Fibroblast of peridontal ligament (primary cell): ENCODE results near the gene RANBP17.
"Not testable (repeated sequence)": the region's sequence is repeated elsewhere in the genome, so short reads cannot be mapped to it uniquely, and the experiment has no call there.

Experiments used
- DNase-seq: peaks from one replicate; pipeline ENCODE4 v3.0.0-alpha.2; 2010; ENCODE audit errors: extremely low read depth

Gene RANBP17

DNA sequence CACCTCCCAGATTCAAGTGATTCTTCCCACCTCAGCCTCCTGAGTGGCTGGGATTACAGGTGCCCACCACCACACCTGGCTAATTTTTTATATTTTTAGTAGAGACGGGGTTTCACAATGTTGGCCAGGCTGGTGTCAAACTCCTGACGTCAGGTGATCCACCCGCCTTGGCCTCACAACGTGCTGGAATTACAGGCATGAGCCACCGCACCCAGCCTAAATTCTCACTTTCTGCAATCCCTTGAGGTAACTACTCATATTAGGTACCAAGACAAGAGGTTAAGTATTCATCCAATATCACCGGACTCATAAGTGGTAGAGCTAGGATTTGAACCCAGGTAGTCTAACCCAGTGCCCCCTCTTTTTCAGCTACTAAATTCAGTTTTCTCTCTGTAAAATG lies 436.1 kb downstream of the RANBP17 start:
- DNase-seq, result not testable (repeated sequence)

DNA sequence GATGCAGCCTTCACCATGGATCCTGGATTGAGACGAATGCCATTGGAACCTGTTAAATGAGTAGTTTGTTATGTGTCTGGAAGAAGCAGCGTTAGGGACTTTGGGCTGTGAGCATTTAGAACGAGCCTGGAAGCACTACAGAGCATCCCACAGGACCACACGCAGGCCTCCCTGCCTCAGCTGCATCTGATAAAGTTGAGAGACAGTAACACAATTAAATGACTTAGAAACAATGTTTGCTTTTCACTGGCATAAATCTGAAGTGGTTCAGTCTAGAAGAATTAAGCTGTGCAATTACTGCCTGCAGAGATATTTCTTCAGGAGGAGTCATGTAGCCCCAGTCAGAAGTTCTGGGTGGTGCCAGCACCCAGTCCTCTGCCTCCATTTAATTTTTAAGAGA lies 437.4 kb downstream of the RANBP17 start:
- no peak for DNase-seq

DNA sequence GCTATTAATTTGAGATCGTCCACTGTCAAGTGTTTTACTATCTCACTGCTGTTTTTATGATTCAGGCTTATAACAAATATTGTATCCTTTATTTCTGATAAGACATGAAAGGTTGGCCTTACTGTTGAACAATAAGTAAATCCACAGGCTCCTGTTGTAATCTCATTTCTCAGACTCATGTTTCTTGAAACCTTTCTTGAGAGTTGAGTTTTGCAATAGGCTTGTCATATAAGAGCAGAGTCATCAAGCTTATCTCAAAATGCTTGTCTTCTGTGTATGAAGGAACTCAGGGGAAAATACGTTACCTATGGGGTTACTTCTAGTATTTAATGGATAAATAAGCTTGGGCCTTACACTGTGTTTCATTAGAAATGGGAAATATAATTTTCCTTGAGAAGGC lies 438.0 kb downstream of the RANBP17 start:
- DNase-seq, result no peak

DNA sequence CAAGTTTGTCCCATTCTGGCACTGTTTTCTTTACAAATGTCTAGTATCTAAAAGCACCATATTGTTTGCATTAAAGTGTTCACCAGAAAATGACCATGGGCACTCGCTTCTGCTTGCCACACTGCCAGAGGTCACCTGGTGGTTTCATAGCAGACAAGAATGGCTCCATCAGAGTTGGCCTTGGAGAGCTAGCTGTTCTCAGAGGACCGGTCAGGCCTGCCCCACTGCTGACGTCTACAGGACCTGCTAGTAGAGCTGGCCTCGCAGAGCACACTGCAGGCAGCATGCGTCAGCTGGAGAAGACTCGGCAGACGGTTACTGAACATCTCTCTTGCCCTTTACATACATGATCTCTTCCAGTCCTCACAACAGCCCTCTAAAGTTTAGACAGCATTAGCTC lies 438.5 kb downstream of the RANBP17 start:
- DNase-seq, result no peak

DNA sequence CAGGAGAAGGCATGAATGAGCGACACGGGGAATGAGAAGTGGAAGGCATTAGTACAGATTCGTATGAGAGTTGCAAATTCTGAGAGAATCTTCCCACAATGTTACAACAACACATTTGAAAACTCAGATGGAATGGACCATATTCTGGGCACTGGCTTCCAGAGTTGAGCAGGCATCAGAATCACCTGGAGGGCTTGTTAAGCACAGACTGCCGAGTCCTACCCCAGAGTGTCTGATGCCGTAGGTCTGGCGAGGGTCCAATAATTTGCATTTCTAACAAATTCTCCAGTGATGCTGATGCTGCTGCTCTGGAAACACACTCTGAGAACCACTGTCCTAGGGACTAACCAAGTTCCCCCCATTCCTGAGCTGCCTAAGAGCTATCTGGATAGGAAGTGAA lies 444.3 kb downstream of the RANBP17 start:
- no peak for DNase-seq

DNA sequence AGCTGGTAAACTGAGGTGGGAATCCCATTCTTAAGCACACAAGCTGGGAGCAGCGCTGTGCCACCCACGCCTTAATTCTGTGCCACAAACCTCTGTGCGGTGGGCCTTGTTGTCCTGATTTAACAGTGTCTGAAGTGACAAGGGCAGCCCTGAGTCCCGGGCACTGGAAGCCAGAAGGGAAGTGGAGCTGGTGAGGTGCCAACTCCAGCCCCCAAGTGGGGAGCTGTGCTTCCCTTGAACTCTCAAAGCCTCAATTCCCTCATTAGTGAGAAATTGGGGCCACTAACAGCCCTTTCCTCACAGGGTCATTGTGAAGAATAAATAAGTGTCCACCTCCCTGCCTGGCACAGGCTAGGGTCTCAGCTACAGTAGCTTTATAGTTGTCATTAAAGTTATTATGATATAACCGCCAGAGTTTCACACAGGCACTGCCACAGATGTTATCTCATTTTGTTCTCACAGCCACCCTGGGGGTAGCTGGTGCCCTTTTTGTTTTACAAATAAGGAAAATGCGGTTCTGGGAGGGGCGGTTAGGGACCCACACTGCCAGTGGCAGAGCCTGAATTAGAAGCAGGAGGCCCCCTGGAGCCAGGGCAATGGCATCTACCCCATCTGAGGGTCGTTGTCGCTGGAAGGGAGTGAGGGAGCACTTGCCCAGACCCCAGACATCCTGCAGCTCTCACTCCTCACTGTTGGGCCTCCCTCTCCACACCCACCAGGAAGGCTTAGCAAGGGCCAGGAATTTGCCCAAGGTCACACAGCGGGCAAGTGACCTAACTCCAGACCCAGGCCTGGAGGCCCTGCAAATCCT lies 445.2 kb downstream of the RANBP17 start:
- DNase-seq, result no peak

DNA sequence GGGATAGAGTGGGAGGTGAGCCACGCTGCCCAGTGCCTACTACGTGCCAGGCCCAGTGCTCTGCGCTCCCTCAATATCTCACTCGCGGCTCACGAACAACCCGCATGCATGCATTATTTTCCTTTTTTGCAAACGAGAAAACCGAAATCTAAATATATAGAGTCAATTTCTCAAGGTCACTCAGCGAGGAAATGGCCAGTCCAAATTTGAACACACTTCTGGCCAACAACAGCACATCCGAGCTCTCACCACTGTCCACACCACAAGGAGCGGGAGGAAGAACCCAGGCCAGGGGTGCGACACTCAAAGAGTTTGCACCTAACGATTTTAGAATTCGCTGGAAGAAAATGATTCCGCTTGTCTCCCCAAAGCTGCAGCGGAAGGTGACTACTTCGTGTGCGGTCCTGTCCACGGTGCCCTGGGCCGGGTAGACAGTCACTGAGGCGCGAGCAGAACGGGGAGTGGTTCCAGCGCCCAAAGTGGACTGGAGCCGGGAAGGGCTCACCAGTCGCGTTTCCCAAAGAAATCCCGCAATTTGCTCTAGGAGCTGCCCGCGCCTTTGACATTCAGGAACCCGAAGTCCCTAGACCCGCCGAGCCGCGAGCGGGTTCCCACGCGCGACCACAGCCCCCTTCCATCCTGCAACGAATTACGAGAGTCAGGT lies 446.1 kb downstream of the RANBP17 start:
- no peak for DNase-seq

DNA sequence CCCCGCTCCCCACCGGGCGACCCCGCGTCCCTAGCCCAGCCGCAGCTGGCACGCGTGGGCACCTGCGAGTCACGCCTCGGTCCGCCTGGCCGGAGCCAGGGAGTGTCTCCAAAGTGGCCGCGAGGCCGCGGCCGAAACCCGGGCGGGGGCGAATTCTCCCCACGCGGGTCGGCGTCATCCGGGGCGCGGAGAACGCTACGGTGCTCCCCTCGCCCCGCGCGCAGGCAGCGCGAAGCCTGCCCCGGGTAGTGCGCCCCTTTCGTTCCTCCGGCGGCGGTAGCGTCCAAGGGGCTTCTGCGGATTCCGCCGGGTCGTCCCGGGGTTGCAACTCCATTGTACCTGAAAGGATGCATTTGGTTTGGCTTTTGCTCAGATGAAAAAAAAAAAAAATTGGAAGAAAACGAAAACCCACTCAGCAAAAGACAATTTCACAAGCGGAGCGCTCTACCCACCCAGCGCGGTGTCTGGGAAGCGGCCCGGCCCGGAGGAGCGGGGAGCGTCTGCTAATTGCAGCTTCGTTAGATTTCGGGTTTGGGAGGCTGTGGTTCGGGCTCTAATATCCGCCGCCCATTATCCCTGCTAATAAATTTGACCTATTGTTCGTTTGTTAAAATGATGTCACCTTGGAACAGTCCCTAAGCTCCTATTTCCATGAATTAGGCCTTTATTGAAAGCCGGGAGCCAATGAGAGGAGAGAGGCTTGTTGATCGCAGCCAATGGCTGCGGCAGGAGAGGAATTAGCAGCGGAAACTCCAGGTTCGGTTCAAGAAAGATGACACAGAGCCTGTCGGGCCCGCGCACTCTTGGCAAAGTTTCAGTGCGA lies 446.8 kb downstream of the RANBP17 start, which contains the start of gene TLX3:
Gene TLX3, plus strand, starts transcription at position 796 of the 823 bp plus-strand sequence. CDS start 118 bp downstream, outside the sequence.
- no peak for DNase-seq

DNA sequence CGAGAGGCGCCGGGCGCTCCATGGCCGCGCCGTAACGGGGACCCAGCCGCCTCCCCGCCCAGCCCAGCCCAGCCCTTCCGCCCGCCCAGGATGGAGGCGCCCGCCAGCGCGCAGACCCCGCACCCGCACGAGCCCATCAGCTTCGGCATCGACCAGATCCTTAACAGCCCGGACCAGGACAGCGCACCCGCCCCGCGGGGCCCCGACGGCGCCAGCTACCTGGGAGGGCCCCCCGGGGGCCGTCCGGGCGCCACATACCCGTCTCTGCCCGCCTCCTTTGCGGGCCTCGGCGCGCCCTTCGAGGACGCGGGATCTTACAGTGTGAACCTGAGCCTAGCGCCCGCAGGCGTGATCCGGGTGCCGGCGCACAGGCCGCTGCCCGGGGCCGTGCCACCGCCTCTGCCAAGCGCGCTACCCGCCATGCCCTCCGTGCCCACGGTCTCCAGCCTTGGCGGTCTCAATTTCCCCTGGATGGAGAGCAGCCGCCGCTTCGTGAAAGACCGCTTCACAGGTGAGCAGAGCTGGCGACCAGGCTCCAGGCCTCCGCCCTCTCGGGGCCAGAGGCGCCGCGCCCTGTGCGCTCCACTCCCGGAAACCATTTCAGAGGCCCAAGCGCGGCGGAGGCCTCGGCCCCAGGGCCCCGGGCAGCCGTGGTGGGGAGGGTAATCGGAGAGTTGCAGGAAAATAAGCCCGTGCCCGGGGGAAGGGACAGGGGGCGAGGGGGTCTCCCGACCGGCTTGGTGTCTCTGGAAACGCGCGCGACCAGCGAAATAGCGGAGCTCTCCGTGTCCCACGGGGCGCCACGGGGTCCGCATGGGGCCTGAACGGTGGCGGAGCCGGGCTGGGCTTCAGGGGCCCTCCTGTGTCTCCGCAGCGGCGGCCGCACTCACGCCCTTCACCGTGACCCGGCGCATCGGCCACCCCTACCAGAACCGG lies 447.7 kb downstream of the RANBP17 start:
- no peak for DNase-seq

DNA sequence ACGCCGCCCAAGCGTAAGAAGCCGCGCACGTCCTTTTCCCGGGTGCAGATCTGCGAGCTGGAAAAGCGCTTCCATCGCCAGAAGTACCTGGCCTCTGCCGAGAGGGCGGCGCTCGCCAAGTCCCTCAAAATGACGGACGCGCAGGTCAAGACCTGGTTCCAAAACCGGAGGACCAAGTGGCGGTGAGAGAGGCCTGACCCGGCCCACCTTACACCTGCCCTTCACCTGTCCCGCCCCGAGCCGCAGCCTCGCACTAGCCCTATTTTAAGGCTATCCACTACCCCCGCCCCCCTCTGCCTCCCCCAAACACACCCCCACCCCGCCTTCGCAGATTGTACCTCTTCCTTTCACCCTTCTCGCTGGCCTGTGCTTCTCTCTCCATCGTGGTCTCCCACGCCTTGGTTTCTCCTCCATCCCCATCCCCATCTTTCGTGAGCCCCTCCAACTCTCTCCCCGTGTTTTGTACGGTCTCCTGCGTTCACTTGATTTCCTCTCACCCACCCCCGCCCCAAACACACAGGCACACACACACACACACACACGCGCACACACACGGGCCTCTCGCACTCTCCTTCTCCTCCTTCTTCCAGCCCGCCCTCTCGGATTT lies 448.5 kb downstream of the RANBP17 start:
- no peak for DNase-seq

DNA sequence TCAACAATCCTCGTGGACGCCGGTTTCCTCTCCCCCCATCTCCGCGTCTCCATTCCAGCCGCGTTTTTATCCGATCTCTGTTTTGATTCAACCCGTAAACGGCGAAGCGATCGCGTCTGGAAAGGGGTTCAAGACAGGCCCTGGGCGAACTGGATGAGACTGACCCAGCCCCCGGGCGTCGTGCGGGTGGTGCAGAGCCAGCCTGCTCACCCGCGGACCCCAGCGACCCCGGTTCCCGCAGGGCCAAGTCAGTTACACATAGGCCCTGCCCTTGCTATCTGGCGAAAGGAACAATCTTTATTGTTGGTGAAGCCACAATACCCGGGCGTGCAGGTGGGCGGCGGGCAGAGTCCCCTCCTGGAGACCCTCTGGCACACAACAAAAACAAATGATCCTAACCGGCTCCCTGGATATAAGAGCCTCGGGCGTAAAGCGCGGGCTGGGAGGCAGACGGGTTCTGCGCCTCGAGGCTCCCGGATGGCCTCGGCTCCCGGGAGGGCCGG lies 449.1 kb downstream of the RANBP17 start:
- DNase-seq, result no peak

DNA sequence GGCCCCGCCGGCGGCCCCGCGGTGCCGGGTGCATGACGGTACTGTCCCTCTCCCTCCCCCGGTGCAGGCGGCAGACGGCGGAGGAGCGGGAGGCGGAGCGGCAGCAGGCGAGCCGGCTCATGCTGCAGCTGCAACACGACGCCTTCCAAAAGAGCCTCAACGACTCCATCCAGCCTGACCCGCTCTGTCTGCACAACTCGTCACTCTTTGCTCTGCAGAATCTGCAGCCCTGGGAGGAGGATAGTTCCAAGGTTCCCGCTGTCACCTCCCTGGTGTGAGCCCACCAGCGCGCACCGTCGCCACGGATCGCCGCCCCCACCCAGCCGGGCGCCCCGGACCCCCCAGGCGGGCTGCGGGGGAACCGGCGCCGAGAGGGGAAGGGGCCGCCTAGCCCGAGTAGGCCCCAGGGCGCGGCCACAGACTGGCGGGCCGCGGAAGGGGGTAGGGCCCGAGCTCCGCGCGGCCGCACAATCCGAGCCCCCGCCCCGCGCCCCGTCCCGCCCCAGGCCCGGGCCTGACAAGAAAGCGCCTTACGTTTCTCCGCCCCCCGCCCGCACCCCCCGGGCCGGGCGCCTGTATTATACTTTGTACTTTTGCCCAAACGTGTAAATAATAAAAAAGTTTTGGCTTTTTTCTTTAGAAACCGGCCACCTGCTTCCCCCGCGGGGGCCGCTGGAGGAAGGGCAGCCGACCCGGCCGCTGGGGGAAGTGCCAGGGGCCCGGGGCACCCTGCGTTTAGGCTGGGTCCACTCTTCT lies 449.7 kb downstream of the RANBP17 start:
- peak; percentile 24 for DNase-seq

DNA sequence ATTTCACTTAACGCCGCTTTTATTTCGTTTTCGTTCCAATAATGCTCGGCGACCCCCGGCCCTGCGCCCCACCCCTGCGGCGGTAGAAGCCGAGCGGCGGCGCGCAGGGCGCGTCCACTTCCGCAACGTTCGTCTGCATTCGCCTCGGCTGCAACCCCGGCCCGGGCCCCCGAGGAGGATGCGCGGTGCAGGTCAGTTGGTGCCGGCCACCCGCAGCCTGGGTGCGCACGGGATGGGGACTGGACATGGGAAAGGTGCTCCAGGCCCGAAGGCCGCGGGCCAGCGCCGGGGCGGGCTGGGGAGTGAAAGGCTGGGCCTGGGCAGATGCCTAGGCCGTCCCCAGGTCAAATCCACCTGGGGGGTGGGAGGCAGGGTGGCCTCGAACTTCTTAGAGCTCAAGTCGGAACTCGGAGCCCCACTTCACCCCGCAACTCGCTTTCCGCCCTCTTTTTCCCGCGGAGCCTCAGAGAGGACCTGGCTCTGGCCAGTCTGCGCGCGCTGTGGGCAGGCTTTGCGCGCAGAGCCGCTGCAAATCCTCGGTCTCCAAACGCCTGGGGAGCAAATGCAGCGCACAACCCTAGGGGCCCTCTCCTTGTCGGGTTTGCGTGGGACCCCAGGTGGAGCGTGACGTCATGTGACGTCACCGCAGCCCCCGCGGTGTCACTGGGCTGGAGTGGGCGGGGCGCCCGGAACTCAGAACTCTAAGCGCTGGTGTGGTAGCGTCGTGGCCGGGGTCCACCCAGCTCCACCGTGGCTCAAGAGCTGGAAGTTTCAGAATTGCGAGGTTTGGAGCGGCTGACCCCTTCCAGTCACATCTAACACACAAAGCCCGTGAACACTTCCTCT lies 450.5 kb downstream of the RANBP17 start:
- DNase-seq, result no peak

DNA sequence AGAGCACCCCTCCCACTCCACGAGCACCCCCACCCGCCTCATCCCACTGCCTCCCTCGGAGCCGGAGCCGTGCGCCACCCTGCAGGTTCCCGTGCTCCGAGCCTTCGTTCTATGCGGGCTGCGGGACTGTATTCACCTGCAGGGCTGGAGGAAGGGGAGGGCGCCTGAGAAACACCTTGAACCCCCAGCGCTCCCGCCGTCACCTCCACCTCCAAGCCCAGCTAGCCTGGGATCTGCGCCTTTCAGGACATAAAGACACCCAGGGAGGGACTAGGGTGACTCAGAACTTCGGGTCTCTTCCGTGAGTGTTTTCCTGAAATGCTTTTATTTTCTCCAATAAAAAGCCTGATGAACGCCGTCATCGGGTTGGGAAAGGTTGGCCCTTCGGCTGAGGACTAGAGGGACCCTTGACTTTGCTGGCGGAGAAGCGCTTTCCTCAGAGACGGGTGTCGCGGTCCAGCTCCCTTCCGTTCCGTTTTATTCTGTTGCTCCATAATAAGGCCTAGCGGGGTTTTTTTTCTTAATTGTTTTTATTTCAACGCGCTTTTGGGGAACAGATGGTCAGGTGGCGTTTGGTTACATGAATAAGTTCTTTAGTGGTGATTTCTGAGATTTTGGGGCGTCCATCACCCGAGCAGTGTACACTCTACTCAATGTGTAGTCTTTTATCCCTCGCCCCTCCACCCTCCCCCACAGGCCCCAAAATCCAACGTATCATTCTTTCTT lies 451.8 kb downstream of the RANBP17 start:
- no peak for DNase-seq

DNA sequence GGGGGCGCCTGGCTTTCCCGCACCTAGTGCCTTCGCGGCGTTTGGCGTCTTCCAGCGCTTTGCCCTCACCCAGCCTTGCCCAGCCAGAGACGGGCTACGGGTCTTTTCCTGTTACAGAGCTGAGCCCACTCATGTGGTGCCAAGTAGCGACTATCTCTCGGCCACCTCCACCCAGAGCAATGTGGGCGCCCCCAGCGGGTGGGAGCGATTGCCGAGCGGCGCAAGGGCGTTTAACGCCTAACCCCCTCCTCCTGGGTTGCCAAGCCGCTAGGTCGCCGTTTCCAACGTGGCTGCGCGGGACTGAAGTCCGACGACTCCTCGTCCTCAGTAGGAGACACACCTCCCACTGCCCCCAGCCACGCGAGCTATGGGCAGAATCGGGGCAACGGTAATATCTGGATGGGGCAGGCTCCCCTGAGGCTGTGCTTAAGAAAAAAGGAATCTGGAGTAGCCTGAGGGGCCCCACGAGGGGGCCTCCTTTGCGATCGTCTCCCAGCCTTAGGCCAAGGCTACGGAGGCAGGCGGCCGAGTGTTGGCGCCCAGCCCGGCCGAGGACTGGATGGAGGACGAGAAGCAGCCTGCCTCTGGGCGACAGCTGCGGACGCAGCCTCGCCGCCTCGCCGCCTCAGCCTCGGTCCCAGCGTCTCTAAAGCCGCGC lies 453.0 kb downstream of the RANBP17 start:
- DNase-seq, result no peak

DNA sequence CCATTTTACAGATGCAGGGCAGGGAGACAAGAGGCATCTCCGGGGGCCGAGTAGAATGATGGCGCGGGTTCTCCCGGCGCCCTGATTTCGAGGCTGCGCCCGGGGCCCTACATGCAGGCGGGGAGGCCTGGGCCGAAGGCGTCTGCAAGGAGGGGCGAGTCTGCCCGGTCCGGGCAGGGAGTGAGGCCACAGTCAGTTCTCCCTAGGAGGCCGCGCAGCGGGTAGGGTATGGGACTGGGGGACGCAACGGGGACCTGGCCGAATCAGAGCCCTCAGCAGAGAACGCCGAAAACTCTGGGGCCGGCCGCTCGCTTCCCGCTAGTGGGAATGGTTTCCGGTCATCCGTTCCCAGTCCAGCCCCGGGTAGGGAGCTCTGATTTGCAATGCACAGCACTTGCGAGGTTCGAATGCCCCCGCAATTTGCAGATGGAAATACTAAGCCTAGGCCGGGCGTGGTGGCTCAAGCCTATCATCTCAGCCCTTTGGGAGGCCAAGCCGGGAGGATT lies 453.6 kb downstream of the RANBP17 start:
- no peak for DNase-seq

DNA sequence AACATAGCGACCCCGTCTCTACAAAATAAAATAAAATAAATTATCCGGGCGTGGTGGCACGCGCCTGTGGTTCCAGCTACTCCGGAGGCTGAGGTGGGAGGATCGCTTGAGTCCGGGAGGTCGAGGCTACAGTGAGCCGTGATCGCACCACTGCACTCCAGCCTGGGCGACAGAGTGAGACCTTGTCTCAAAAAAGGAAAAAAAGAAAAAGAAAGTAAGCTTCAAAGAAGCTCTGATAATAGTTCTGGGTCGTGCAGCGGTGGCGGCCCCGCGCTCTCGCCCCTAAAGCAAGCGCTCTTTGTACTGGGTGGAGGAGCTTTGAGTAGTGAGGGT lies 454.1 kb downstream of the RANBP17 start:
- no peak for DNase-seq
